Caco-2 (cell line): ENCODE results near the gene ZFP90. TPM values are rescaled to one million over a fixed set of nuclear protein-coding genes. Genes with fewer than 3 reads are reported as not detected.

Source experiments
- BruUV-seq: library from RNA; stranded (reverse); fragments of 400-500 nt; replicated peaks from 2 replicates; lab custom pipeline; 2021; lab: Mats Ljungman, UMichigan
- CTCF ChIA-PET: fragments of 300-600 bp; sonication (Branson Sonifier 250); formaldehyde crosslinking; loops from one replicate; lab custom pipeline; 2022; ENCODE audit warnings: antibody characterized with exemption; lab: Charles Lee
- POLR2A ChIA-PET: fragments of 300-600 bp; sonication (Branson Sonifier 250); formaldehyde crosslinking; loops from one replicate; lab custom pipeline; 2022; ENCODE audit warnings: antibody characterized with exemption; lab: Charles Lee
- DNase-seq, 2 experiments: peaks; one replicate each; pipeline versions ENCODE4 v3.0.0 to v3.0.0-alpha.2; 2020 to 2022
- H3K27me3 ChIP-seq: replicated peaks from 2 replicates; pipeline ENCODE4 v1.6.0; 2011; ENCODE audit warnings: low read length; ENCODE audit not compliant: control insufficient read depth, insufficient read depth
- H3K36me3 ChIP-seq: 2 replicates; pipeline ENCODE4 v1.5.1; 2011; ENCODE audit warnings: low read length; ENCODE audit not compliant: control insufficient read depth, insufficient read depth
- H3K4me1 ChIP-seq: fragments of 250-450 bp; sonication (Bioruptor Pico); 2 replicates; pipeline ENCODE4 v1.5.1; 2020; ENCODE audit warnings: mild to moderate bottlenecking
- H3K4me3 ChIP-seq: 2 replicates; pipeline ENCODE4 v1.5.1; 2011; ENCODE audit warnings: low read depth, mild to moderate bottlenecking, control low read depth, low read length
- H3K9me3 ChIP-seq: fragments of 250-450 bp; sonication (Bioruptor Pico); 2 replicates; pipeline ENCODE4 v1.5.1; 2020; ENCODE audit warnings: mild to moderate bottlenecking, moderate library complexity
- H3K27ac Mint-ChIP-seq: one replicate; pipeline ENCODE4 v1.8.0; 2022; ENCODE audit warnings: mixed read lengths; ENCODE audit not compliant: unreplicated experiment
- H3K27me3 Mint-ChIP-seq: one replicate; pipeline ENCODE4 v1.8.0; 2022; ENCODE audit warnings: mixed read lengths; ENCODE audit not compliant: insufficient read depth, unreplicated experiment
- H3K36me3 Mint-ChIP-seq: one replicate; pipeline ENCODE4 v1.8.0; 2022; ENCODE audit warnings: mild to moderate bottlenecking, mixed read lengths; ENCODE audit not compliant: insufficient read depth, unreplicated experiment
- H3K4me1 Mint-ChIP-seq: one replicate; pipeline ENCODE4 v1.8.0; 2022; ENCODE audit warnings: low read depth, mixed read lengths; ENCODE audit not compliant: unreplicated experiment
- H3K4me3 Mint-ChIP-seq: one replicate; pipeline ENCODE4 v1.8.0; 2022; ENCODE audit warnings: mild to moderate bottlenecking, moderate library complexity, mixed read lengths; ENCODE audit not compliant: unreplicated experiment
- H3K9me3 Mint-ChIP-seq: one replicate; pipeline ENCODE4 v1.8.0; 2022; ENCODE audit warnings: mixed read lengths; ENCODE audit not compliant: unreplicated experiment
- intact Hi-C: fragments of 100-400 bp; cut with micrococcal nuclease; formaldehyde crosslinking; loops from one replicate; pipeline ENCODE4 v1.10.0; 2022; ENCODE audit not compliant: unreplicated experiment
- total RNA-seq: library from RNA; stranded (reverse); gene quantifications from 2 replicates; pipeline ENCODE4 v1.2.3, GENCODE V29; 2022
- TF ChIP-seq, protein P1 (sequence below), 2 experiments: fragments of 200-600 bp in 1 of 2; IDR thresholded peaks; 1 replicate in 1 of 2; 2 replicates in 1 of 2; pipeline versions ENCODE4 v1.5.1 to v1.8.0; 2011 to 2022; ENCODE audit warnings: antibody characterized with exemption in 1 of 2, control low read depth in 1 of 2, inconsistent platforms in 1 of 2, low read depth in 1 of 2, low read length in 1 of 2, mild to moderate bottlenecking in 1 of 2, moderate library complexity in 1 of 2; ENCODE audit not compliant: insufficient read depth in 1 of 2, severe bottlenecking in 1 of 2, unreplicated experiment in 1 of 2

Gene ZFP90
- total RNA-seq, 1 experiment from 2014 or later, result 23.2 TPM

DNA sequence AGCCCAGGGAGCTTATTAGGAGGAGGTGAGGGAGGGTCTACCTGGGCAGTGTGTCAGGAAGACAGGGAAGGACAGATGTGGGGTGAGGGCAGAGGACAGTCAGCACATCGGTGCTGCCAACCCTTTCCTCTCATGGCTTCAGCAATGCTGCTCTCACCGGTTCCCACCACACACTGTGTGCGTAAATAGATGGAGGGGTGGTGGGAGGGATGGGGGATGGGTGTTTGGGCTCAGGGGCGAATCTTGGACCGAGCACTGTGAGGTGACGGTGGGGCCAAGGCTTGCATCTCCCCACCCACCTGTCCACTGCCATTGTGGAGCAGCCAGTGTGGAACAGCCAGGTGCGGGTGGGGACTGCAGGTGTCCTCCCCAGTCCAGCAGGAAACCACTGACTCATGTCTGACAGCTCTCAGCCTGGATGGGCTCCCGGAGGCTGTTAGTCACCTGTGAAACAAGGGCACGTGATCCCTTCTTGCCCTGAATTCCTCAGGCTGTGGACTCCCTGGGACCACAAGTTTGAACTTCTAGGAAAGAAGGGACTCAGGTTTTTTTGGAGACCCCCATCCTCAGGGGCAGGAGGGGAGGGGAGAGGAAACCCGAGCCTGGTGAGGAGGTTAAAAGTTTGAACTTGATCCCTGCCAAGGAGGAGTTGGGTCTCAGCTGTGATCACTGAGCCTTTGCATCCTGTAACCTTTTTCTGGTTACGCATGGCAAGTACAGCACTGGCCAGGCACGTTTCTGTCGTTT lies 48.1 kb upstream of the ZFP90 start:
- Histone ChIP-seq H3K36me3 (no peaks in the 10 kb centered on the region), H3K4me3 (no peak overlapping the region), H3K27me3 (no peaks in the 10 kb centered on the region), H3K9me3 (peaks cover 11% of the 10 kb centered on the region; the same call in 1 of the 2 replicates), H3K4me1 (peaks cover 9% of the 10 kb centered on the region; the same call in 1 of the 2 replicates)
- Mint-ChIP-seq H3K4me3 (no peak overlapping the region), H3K27ac (no peak overlapping the region), H3K9me3 (peaks cover 10% of the 10 kb centered on the region), H3K36me3 (peaks cover 6% of the 10 kb centered on the region), H3K4me1 (peaks cover 6% of the 10 kb centered on the region), H3K27me3 (no peaks in the 10 kb centered on the region)
- POLR2A ChIA-PET, result no interaction called here
- BruUV-seq, result no TSS peak
- CTCF ChIA-PET, result no interaction called here
- intact Hi-C loops, result no loop called here
- TF ChIP-seq, protein P1, sequence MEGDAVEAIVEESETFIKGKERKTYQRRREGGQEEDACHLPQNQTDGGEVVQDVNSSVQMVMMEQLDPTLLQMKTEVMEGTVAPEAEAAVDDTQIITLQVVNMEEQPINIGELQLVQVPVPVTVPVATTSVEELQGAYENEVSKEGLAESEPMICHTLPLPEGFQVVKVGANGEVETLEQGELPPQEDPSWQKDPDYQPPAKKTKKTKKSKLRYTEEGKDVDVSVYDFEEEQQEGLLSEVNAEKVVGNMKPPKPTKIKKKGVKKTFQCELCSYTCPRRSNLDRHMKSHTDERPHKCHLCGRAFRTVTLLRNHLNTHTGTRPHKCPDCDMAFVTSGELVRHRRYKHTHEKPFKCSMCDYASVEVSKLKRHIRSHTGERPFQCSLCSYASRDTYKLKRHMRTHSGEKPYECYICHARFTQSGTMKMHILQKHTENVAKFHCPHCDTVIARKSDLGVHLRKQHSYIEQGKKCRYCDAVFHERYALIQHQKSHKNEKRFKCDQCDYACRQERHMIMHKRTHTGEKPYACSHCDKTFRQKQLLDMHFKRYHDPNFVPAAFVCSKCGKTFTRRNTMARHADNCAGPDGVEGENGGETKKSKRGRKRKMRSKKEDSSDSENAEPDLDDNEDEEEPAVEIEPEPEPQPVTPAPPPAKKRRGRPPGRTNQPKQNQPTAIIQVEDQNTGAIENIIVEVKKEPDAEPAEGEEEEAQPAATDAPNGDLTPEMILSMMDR (IDR thresholded peaks at IDR 0.05; ENCODE audit: insufficient read depth in 1 of 2, low read depth in 1 of 2, low read length in 1 of 2, severe bottlenecking in 1 of 2, unreplicated experiment in 1 of 2), result no peak
- no peak for DNase-seq

DNA sequence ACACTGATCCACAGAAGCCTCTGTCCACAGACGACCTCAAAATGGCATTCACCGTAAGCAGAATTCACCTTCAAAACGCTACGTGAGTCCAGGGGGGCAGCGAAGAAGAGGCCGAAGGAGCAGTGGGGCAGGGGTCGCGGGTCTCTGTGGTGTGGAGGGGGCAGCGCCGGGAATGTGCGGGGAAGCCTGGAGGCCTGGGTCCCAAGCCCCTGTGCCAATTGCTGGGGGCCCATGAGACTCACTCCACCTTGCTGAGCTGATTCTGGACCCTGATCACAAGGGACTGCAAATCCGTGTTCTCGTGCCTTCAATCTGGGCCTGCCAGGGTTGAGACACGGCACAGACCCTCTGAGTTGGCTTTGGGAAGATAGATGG lies 47.5 kb upstream of the ZFP90 start:
- Mint-ChIP-seq H3K4me1 (peaks cover 6% of the 10 kb centered on the region), H3K36me3 (peaks cover 6% of the 10 kb centered on the region), H3K4me3 (no peak overlapping the region), H3K27me3 (no peaks in the 10 kb centered on the region), H3K27ac (no peak overlapping the region), H3K9me3 (peaks cover 10% of the 10 kb centered on the region)
- CTCF ChIA-PET, result no interaction called here
- H3K36me3 ChIP-seq, result no peaks in the 10 kb centered on the region
- TF ChIP-seq, protein P1 (IDR thresholded peaks at IDR 0.05; ENCODE audit: insufficient read depth in 1 of 2, low read depth in 1 of 2, low read length in 1 of 2, severe bottlenecking in 1 of 2, unreplicated experiment in 1 of 2), result no peak
- intact Hi-C loops, result no loop called here
- no TSS peak for BruUV-seq
- H3K4me1 ChIP-seq, result peaks cover 8% of the 10 kb centered on the region; the same call in 1 of the 2 replicates
- peaks cover 11% of the 10 kb centered on the region; the same call in 1 of the 2 replicates for H3K9me3 ChIP-seq
- H3K4me3 ChIP-seq, result no peak overlapping the region
- POLR2A ChIA-PET, result no interaction called here
- DNase-seq, result no peak
- no peaks in the 10 kb centered on the region for H3K27me3 ChIP-seq

DNA sequence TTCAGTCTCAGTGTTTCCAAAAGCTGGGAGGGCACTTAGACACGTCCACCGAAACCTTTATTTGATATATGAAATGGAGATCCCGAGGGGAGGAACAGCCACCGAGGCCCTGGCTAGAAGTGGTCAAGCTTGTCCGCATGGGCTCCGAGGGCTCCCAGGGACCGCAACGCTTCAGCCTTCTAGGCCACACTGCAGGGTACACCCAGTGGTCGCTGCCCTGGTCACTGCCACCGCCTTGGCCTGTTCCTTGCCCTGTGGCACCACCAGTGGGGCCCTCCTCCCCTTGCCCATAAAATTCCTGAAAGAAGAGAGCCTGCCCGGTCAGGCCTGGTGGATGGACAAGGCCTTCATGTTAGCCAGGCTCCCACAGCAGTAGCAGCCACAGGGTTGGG lies 46.9 kb upstream of the ZFP90 start:
- no peak for DNase-seq
- BruUV-seq, result no TSS peak
- no peak overlapping the region for H3K4me3 Mint-ChIP-seq
- ChIA-PET POLR2A (no interaction called here), CTCF (no interaction called here)
- Histone ChIP-seq H3K9me3 (peaks cover 11% of the 10 kb centered on the region; the same call in 1 of the 2 replicates), H3K4me3 (no peak overlapping the region), H3K36me3 (no peaks in the 10 kb centered on the region), H3K27me3 (no peaks in the 10 kb centered on the region), H3K4me1 (peaks cover 2% of the 10 kb centered on the region; the same call in 1 of the 2 replicates)
- TF ChIP-seq, protein P1 (IDR thresholded peaks at IDR 0.05; ENCODE audit: insufficient read depth in 1 of 2, low read depth in 1 of 2, low read length in 1 of 2, severe bottlenecking in 1 of 2, unreplicated experiment in 1 of 2), result no peak
- H3K4me1 Mint-ChIP-seq, result peaks cover 2% of the 10 kb centered on the region
- peaks cover 10% of the 10 kb centered on the region for H3K9me3 Mint-ChIP-seq
- peaks cover 6% of the 10 kb centered on the region for H3K36me3 Mint-ChIP-seq
- intact Hi-C loops, result no loop called here
- no peak overlapping the region for H3K27ac Mint-ChIP-seq
- no peaks in the 10 kb centered on the region for H3K27me3 Mint-ChIP-seq
